Measurements from ENCODE around the gene OR4D5. TPM values are rescaled to one million over a fixed set of nuclear protein-coding genes. Genes with fewer than 3 reads are reported as not detected.

The OR4D5 gene
- polyA plus RNA-seq, 2 of the 4 experiments (the other 2 are of a cell fraction): not detected

DNA sequence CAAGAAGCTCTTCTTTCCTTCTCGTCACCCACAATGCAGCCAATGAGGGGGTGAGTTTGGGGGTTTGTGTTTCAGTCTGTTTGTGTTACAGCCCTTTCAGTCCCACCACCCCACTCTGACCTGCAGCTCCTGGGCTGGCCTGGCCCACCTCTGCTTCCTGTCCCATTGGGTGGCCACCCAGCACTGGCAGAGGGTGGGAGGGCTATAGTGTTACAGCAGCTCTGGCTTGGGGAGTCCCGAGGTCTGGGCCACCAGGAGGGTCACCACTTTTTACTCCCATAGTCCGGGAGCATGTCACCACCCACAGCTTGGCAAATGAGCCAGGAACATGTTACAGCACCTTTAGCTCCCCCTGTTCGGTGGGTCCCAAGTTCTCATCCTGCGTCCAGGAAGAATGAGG, 39.9 kb downstream of the OR4D5 start (continued):
- TF ChIP-seq, protein P1, sequence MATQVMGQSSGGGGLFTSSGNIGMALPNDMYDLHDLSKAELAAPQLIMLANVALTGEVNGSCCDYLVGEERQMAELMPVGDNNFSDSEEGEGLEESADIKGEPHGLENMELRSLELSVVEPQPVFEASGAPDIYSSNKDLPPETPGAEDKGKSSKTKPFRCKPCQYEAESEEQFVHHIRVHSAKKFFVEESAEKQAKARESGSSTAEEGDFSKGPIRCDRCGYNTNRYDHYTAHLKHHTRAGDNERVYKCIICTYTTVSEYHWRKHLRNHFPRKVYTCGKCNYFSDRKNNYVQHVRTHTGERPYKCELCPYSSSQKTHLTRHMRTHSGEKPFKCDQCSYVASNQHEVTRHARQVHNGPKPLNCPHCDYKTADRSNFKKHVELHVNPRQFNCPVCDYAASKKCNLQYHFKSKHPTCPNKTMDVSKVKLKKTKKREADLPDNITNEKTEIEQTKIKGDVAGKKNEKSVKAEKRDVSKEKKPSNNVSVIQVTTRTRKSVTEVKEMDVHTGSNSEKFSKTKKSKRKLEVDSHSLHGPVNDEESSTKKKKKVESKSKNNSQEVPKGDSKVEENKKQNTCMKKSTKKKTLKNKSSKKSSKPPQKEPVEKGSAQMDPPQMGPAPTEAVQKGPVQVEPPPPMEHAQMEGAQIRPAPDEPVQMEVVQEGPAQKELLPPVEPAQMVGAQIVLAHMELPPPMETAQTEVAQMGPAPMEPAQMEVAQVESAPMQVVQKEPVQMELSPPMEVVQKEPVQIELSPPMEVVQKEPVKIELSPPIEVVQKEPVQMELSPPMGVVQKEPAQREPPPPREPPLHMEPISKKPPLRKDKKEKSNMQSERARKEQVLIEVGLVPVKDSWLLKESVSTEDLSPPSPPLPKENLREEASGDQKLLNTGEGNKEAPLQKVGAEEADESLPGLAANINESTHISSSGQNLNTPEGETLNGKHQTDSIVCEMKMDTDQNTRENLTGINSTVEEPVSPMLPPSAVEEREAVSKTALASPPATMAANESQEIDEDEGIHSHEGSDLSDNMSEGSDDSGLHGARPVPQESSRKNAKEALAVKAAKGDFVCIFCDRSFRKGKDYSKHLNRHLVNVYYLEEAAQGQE (IDR thresholded peaks at IDR 0.05): no peak

Other genes starting within 250 kb of the OR4D5 start
- 14.2 and 14.4 TPM in 2 replicates for gene ZNF202, start 198.0 kb upstream of the OR4D5 start, polyA plus RNA-seq (2011; rRNA removed)
- gene ZNF202, start 198.0 kb upstream of the OR4D5 start, polyA plus RNA-seq (2017; fragmentation: RNase III; extraction: RNeasy Plus Mini Kit Qiagen cat#74134 plus additional on column Dnase treatment): 10.0 to 12.9 TPM (median 11.9 TPM) in 3 replicates
- gene OR6X1, start 185.1 kb upstream of the OR4D5 start, polyA plus RNA-seq (2011; rRNA removed): not detected in 2 replicates
- not detected in 3 replicates for gene OR6X1, start 185.1 kb upstream of the OR4D5 start, polyA plus RNA-seq (2017; fragmentation: RNase III; extraction: RNeasy Plus Mini Kit Qiagen cat#74134 plus additional on column Dnase treatment)
- gene OR6M1, start 133.3 kb upstream of the OR4D5 start, polyA plus RNA-seq (2011; rRNA removed): not detected in 2 replicates
- gene OR6M1, start 133.3 kb upstream of the OR4D5 start, polyA plus RNA-seq (2017; fragmentation: RNase III; extraction: RNeasy Plus Mini Kit Qiagen cat#74134 plus additional on column Dnase treatment): not detected in 3 replicates
- gene TMEM225, start 53.9 kb upstream of the OR4D5 start, polyA plus RNA-seq (2011; rRNA removed): not detected in 2 replicates
- not detected in 3 replicates for gene TMEM225, start 53.9 kb upstream of the OR4D5 start, polyA plus RNA-seq (2017; fragmentation: RNase III; extraction: RNeasy Plus Mini Kit Qiagen cat#74134 plus additional on column Dnase treatment)
- gene OR8D4, start 37.5 kb upstream of the OR4D5 start, polyA plus RNA-seq (2011; rRNA removed): not detected in 2 replicates
- gene OR8D4, start 37.5 kb upstream of the OR4D5 start, polyA plus RNA-seq (2017; fragmentation: RNase III; extraction: RNeasy Plus Mini Kit Qiagen cat#74134 plus additional on column Dnase treatment): not detected in 3 replicates
- gene OR6T1, start 4.2 kb downstream of the OR4D5 start, polyA plus RNA-seq (2011; rRNA removed): not detected in 2 replicates
- not detected in 3 replicates for gene OR6T1, start 4.2 kb downstream of the OR4D5 start, polyA plus RNA-seq (2017; fragmentation: RNase III; extraction: RNeasy Plus Mini Kit Qiagen cat#74134 plus additional on column Dnase treatment)
- gene OR10S1, start 38.2 kb downstream of the OR4D5 start, polyA plus RNA-seq (2011; rRNA removed): not detected in 2 replicates
- gene OR10S1, start 38.2 kb downstream of the OR4D5 start, polyA plus RNA-seq (2017; fragmentation: RNase III; extraction: RNeasy Plus Mini Kit Qiagen cat#74134 plus additional on column Dnase treatment): not detected in 3 replicates
- not detected in 2 replicates for gene OR10G6, start 55.5 kb downstream of the OR4D5 start, polyA plus RNA-seq (2011; rRNA removed)
- gene OR10G6, start 55.5 kb downstream of the OR4D5 start, polyA plus RNA-seq (2017; fragmentation: RNase III; extraction: RNeasy Plus Mini Kit Qiagen cat#74134 plus additional on column Dnase treatment): not detected in 3 replicates
- gene OR10G4, start 73.4 kb downstream of the OR4D5 start, polyA plus RNA-seq (2011; rRNA removed): not detected in 2 replicates
- not detected in 3 replicates for gene OR10G4, start 73.4 kb downstream of the OR4D5 start, polyA plus RNA-seq (2017; fragmentation: RNase III; extraction: RNeasy Plus Mini Kit Qiagen cat#74134 plus additional on column Dnase treatment)
- not detected in 2 replicates for gene OR10G9, start 83.4 kb downstream of the OR4D5 start, polyA plus RNA-seq (2011; rRNA removed)
- gene OR10G9, start 83.4 kb downstream of the OR4D5 start, polyA plus RNA-seq (2017; fragmentation: RNase III; extraction: RNeasy Plus Mini Kit Qiagen cat#74134 plus additional on column Dnase treatment): not detected in 3 replicates
- not detected in 2 replicates for gene OR10G8, start 87.2 kb downstream of the OR4D5 start, polyA plus RNA-seq (2011; rRNA removed)
- not detected in 3 replicates for gene OR10G8, start 87.2 kb downstream of the OR4D5 start, polyA plus RNA-seq (2017; fragmentation: RNase III; extraction: RNeasy Plus Mini Kit Qiagen cat#74134 plus additional on column Dnase treatment)
- not detected in 2 replicates for gene OR10G7, start 101.7 kb downstream of the OR4D5 start, polyA plus RNA-seq (2011; rRNA removed)
- gene OR10G7, start 101.7 kb downstream of the OR4D5 start, polyA plus RNA-seq (2017; fragmentation: RNase III; extraction: RNeasy Plus Mini Kit Qiagen cat#74134 plus additional on column Dnase treatment): not detected in 3 replicates
- 1.5 TPM in 2 replicates for gene VWA5A, start 175.8 kb downstream of the OR4D5 start, polyA plus RNA-seq (2011; rRNA removed)
- 0.12 to 0.24 TPM (median 0.18 TPM) in 3 replicates for gene VWA5A, start 175.8 kb downstream of the OR4D5 start, polyA plus RNA-seq (2017; fragmentation: RNase III; extraction: RNeasy Plus Mini Kit Qiagen cat#74134 plus additional on column Dnase treatment)
- not detected in 2 replicates for gene OR10D3, start 243.7 kb downstream of the OR4D5 start, polyA plus RNA-seq (2011; rRNA removed)
- not detected in 3 replicates for gene OR10D3, start 243.7 kb downstream of the OR4D5 start, polyA plus RNA-seq (2017; fragmentation: RNase III; extraction: RNeasy Plus Mini Kit Qiagen cat#74134 plus additional on column Dnase treatment)